Activated CD4-positive, alpha-beta T cell treated with anti-CD3 and anti-CD28 coated beads for 24 hours (primary cell): ENCODE data around the gene CRTC3.
"Not testable (repeated sequence)": the region's sequence is repeated elsewhere in the genome, so short reads cannot be mapped to it uniquely, and the experiment has no call there.

ENCODE experiments used
- DNase-seq, 2 donors: peaks; one replicate each; pipeline ENCODE4 v3.0.0-alpha.2; 2020; ENCODE audit warnings: low read depth in 2 of 2

CRTC3 gene

DNA sequence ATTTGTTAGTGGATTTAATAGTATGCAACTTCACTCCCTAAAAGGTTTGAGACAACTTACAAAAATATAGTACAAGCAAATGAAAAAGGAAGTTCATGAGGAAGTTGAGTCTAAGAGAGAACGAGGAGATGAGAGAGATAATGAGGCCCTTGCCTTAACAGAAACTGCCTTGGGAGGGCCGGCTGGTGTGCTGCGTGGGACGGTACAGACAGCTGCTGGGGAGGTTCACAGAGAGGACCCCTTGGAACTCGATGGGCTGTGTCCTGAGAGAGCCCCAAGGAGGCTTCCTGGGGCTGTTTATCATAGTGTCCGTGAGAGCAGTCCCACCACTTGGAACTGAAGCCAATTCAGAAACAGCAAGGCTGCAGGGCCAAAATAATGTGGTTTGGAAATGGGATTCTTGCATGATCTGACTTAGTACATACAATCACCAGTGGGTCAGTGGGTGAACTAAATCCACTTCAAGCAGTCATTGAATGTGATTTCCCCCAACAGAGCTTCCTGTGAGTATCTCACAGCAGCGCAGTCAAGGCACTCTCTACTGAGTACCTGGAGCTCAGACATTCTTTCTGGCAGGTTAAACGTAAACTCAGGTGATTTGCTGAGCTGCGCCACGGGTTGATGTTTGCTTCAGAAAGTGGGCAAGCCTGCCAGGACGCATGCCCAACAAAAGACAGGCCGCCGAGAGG, 90.8 kb downstream of the CRTC3 start:
- no peak for DNase-seq

DNA sequence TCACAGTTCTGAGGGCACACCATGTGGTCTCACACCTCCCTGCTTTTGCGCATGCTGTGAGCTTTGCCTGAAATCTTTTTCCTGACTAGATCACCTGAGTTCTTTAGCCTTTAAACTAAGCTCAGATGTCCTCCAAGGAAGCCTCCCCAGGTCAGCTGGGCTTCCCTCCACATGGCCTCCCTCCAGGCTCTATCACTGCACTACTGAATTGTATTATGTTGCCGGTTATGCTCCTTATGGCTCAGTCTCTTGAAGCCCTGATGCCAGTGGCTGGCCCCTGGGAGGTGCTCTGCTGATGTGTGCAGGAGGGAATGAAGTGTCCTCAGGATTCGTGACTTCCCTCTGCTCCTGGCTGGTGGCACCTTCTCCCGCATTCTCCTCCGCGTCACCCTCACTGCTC, 94.1 kb downstream of the CRTC3 start:
- no peak for DNase-seq

DNA sequence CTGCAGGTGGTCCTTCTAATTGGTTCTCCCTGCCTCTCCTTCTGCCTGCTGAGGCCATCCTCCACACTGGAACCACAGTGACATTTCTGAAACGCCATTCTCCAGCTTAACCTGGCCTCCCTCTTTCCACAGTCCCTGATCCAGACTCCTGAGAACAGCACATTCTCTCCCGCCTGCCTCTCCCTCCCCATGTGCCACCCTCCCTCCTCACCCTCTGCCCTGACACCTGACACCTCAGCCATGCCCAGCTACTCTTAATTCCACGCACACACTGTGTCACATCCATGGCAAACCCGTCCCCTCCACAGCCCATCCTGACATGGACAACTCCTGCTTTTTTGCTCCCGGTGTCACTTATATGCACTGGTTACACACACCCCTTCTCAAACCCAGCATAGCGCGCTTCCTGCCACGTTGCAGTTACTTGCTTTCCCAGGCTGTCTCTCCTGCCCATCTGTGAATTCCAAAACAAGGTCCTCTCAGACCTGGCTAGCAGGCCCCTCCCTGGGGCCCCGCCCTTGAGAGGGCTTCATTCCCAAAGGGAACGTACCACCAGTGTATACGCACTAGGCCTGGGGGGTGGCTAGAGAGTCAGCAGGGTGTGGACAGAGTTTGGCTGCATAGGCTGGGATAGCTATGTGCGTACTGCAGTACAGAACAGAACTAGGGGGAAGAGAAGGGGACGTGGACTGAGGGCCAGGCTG, 94.7 kb downstream of the CRTC3 start:
- DNase-seq: no peak

DNA sequence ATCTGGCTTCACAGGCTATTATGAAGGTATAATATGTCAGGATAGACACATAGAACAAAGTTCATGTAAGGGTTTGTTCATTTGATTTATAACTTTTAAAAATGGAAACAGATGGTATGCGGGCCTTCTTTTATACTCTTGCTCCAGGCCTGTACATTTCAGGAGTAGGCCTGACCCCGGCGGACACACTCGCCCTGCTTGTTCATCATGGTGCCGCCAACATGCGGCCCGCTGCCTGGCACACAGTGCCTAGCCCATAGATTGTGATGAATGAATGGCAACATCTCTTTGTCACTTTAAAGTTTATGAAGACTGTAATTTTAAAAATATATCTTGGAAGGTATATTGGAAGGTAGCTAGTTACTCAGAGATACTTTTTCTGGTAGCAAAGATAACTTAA, 95.3 kb downstream of the CRTC3 start:
- DNase-seq: no peak

DNA sequence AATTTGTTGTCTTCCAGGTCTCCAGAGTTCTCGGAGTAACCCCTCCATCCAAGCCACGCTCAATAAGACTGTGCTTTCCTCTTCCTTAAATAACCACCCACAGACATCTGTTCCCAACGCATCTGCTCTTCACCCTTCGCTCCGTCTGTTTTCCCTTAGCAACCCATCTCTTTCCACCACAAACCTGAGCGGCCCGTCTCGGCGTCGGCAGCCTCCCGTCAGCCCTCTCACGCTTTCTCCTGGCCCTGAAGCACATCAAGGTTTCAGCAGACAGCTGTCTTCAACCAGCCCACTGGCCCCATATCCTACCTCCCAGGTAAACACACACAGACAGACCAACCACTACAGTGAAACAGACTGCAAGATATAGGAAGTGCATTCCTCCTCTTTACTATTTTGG, 99.5 kb downstream of the CRTC3 start:
- DNase-seq: no peak

DNA sequence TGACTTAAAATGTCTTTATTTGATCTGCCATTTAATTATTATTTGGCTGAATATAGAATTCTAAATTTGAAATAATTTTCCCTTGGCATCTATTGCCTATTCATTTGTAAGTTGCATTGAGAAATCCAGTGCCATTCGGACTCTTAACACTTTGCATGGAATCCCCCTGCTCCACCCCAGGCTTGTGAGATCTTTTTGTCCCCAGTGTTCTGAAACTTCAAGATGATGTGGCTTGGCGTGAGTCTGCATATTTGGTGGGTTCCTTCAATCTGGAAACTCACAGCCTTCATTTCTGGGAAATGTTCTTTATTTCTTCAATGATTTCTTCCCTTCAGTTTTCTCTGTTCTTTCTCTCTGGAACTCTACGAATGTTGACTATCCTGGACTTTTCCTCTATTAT, 103.6 kb downstream of the CRTC3 start:
- DNase-seq: no peak

DNA sequence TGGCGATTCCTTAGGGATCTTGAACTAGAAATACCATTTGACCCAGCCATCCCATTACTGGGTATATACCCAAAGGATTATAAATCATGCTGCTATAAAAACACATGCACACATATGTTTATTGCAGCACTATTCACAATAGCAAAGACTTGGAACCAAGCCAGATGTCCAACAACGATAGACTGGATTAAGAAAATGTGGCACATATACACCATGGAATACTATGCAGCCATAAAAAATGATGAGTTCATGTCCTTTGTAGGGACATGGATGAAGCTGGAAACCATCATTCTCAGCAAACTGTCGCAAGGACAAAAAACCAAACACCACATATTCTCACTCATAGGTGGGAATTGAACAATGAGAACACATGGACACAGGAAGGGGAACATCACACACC, 107.3 kb downstream of the CRTC3 start:
- DNase-seq: not testable (repeated sequence)

DNA sequence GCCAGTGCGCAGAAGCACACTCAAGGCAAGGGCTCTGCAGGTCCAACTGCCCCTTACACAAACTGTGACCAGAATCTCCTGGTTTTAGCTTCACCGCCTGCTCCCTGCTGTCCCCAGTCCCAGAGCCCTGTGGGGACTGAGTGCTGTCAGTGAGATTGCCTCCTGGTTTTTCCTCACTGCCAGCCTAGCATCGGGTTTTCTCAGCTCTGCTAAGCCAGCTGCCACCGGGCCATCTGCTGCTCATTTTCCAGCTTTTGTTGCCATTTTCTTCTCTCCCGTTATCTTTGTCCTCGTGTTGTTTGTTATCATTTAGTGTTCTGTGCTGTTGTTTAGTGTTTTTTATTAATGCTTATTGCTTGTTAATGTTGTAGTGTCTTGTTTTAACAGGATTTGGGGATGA, 108.0 kb downstream of the CRTC3 start:
- no peak for DNase-seq

DNA sequence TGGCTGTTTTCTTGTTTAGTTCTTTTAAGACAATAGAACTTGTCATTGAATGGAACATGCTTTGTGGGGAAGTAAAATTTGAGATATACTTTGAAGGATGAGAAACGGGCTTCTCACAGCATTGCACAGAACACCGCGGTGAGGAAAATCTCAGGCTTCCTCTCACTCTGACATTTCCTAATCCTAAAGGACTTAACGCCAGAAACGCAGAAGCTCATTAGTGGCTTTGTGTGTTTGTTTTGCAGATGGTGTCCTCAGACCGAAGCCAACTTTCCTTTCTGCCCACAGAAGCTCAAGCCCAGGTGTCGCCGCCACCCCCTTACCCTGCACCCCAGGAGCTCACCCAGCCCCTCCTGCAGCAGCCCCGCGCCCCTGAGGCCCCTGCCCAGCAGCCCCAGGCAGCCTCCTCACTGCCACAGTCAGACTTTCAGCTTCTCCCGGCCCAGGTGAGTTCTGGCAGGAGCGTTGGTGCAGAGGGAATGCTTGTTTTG, 108.5 kb downstream of the CRTC3 start:
- DNase-seq: no peak

DNA sequence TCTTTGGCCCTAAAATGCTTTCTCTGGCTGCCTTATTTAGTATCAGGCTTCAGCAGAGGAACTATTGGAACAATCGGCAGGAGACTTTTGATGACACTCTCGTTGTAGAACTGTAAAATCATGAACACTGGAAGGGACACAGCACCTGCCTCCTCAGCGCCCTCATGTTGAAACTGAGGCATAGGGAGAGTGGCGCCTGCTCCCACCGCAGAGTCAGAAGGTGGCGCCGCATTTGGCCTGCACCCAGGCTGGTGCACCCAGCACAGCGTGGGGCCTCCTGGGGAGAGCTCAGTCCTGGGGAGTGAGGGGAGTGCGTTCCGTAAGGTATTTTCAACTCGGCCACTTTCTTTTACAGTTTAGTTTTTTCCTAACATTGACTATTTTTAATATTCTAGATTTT, 109.2 kb downstream of the CRTC3 start:
- DNase-seq: no peak

DNA sequence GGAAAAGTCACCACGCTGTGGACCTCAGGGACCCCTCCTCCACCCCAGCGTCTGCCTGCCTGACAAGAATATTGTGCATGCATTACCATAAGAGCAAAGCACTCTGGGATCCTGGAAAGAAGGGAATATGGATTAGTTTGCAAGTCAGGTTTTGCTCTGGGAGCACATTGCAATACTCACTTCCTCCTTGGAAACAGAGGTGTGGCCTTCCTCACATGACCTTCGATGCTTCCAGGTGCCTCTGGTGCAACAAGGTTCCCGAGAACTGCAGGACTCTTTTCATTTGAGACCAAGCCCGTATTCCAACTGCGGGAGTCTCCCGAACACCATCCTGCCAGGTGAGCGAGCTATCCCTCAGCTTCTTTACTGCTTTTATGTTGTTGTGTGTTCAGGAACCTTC, 111.1 kb downstream of the CRTC3 start:
- DNase-seq: no peak

DNA sequence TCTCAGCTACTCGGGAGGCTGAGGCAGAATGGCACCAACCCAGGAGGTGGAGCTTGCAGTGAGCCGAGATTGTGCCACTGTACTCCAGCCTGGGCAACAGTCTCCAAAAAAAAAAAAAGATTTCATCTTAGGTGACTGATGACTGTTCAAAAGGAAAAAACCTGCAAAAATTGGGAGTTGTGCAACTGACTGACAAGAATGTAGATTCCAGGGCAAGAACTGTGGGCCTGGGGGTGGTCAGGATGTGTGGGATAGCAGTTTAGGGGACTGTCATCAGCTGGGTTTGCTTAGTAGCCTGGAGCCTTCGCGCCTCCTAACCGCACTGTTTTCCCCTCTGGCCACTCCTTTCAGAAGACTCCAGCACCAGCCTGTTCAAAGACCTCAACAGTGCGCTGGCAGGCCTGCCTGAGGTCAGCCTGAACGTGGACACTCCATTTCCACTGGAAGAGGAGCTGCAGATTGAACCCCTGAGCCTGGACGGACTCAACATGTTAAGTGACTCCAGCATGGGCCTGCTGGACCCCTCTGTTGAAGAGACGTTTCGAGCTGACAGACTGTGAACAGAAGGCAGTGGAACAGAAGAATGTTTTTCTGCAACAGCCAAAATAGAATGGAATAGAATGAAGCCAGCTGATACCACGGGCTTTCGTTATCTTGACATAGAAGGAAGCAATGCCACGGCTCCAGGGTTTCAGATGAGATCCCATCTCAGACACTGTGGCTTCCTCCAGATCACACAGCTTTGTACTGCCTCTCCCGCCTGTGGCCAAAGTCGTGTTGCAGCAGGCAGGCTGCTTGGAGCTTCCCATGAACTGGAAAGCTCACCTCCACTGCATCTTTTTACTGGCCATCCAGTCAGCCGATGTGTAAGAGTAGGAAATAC, 112.1 kb downstream of the CRTC3 start:
- no peak for DNase-seq

DNA sequence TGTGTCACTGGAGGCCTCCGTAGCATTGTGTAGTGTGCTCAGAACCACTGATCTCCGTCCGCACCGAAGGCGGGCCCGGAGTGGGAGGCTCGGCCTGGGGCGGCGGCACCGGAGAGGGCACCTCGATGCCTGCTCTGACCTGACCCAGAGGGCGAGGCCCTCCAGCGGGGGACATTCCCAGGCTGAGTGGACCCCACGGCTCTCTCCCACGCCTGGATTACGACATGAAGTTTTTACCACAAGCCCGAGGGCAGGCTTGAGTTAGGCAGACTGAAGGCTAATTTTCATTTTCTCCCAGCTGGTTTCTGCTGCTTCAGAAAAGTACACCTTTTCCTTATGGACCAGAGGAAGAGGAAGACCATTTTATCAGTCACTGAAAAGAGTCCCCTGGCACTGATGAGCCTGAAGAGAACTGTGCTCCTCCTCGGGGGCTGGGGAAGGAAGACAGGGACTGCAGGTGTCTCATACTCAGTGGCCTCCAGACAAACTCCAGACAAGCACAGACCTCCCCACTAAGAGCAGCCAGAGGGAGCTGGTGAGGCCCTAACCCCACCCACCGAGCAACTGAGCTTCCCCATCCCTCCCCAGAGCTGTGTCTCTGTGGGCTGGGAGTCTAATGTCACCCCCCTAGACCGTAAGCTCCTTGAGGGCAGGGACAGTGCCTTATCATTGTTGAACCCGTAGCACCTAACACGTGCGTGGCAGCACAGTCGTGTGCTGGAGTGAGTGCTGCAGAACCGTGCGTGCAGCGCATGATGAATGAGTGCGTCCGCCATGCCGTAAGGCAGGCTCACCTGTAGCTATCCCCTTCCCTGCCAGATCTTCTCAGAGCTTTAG, 113.0 kb downstream of the CRTC3 start:
- no peak for DNase-seq

DNA sequence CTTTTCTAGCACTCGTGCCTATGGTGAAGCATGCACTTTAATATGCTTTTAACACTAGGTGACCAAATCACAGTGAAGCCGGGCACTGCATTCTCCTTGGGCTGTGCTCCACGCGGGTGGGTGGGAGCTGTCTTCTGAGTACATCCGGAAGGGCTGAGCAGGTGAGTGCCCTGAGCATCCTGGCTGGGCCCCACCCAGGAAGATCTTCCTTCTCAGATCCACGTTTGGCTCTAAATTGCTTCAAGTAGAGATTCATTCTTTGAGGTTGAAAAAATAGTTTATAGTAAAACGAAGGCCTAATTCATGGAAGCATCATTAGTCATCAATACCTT, 113.5 kb downstream of the CRTC3 start:
- no peak for DNase-seq

DNA sequence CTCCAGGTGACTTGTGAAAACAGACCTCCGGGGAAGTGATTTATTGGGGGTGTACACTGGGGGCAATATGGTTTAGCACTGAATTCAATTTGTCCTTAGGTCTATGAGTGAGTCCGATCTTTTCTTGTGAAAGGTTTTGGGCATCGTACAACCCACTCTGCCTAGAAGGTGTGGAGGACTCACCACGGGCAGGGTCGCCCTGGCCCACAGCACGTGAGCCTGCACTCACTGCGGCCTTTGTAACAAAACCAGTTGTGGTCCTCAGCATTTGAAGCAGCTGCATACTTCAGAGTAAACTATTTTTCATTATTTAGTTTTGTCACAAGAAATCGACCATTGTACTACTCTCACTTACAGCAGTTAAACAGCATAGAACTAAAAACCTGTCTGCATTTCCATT, 114.8 kb downstream of the CRTC3 start:
- DNase-seq: no peak

DNA sequence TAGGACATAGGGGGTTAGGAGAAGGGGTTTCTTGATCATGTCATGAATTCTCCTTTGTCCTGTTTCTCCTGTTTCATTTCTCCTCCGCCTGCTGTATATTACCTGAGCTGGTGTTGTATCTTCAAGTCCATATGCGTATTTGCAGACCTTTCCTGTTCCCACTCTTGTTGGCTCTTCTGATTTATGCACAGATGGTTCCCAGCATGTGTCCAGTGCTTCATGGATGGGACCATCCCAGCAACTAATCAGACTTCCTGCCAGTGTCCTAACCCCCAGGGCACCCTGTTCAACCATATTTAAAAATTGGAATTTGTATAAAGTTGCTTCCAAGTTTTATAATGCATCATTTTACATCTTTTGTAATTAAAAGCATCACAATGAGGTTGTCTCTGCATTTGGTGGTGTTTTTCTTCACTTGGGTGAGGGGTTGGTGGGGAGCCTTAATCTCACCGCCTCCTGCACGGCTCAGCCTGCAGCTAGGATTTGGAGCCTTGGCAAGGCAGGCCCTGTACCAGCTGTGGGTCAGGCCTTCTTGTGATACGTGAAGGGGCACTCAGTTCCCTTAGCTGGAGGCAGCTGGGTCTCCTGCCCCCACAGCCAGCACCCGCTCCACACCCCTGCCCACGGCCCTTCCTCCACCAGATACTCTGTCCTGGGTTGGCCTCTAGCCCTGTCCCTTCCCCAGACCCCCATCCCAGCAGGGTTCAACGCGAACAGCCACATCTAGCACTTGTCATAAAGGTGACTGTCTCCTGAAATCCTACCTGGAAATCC, 115.4 kb downstream of the CRTC3 start:
- DNase-seq: no peak

DNA sequence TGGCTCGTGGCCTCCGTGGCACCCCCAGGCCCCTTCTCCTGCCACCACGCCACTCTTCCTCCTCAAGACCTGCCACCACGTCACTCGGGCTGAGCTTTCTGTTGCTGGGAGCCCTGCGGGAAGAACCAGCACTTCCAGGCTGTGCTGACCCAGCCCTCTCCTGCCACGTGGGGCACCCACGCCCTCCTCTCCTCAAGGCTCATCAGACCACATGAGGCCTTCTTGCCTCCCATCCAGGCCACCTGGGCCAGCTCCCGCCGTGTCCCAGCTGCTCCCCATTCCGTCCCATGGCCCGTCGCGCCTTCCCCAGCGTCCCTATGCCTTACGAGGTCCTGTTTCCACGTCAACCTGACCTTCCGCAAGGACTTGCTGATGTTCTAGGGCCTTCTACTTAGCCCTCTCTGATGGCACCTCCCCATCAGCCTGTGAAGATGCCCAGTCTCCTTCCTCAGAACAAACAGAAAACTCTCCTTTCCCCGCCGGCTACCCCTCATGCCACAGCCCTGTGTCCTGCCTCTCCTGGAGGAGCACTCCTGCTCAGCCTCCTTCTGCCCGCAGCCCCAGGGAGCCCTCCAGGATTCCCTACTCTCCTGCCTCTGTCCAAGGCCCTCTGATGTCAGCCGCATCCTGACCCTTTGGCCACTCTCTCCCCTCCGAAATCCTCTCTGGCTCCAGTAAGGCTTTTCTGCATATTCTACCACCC, 116.3 kb downstream of the CRTC3 start:
- DNase-seq: no peak

DNA sequence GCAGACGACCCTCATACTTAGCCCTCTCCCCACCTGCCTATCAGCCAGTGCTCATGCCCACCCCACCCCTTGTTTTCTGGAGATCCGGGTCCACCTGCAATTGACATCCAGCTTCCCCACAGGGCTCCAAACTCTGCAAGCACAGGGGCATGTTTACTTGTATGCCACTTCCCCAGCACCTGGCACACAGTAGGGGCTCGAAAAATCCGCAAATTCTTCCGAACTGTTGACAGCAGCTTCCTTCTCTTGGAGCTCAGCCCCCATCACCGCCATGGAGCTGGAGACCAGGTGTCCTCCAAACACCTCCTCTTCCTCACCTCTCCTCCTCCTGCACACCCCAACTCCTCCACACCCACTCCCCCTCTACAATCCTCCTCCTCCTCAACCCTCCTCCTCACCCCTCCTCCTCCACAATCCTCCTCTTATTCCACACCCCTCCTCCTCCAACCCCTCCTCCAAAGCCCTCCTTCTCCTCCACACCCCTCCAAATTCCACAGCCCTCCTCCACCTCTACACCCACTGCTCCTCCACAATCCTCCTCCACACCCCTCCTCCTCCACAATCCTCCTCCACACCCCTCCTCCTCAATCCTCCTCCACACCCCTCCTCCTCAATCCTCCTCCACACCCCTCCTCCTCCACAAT, 117.1 kb downstream of the CRTC3 start:
- no peak for DNase-seq

DNA sequence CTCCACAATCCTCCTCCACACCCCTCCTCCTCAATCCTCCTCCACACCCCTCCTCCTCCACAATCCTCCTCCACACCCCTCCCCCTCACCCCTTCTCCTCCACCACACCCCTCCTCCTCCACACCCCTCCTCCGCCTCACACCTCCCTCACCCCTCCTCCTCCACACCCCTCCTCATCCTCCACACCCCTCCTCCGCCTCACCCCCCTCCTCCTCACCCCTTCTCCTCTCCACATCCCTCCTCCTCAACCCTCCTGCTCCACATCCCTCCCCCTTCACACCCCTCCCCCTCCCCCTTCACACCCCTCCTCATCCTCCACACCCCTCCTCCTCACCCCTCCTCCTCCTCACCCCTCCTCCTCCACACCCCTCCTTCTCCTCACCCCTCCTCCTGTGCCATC, 117.6 kb downstream of the CRTC3 start:
- no peak for DNase-seq
